Liver (tissue), 9 donors: Measurements from ENCODE around the gene MYBPH. TPM values are rescaled to one million over a fixed set of nuclear protein-coding genes. Genes with fewer than 3 reads are reported as not detected.

Source experiments
- DNase-seq: peaks from one replicate; pipeline ENCODE4 v3.0.0-alpha.2; 2017; ENCODE audit warnings: low spot score
- H3K27ac ChIP-seq, 2 donors: one replicate each; pipeline ENCODE4 v1.7.0; 2013; ENCODE audit warnings: inconsistent platforms in 2 of 2, low read length in 2 of 2, control low read depth in 1 of 2, low read depth in 1 of 2, mild to moderate bottlenecking in 1 of 2
- H3K27me3 ChIP-seq, 4 donors: one replicate each; pipeline versions ENCODE4 v1.6.1 to v1.7.0; 2013; ENCODE audit warnings: low read length in 3 of 4, inconsistent platforms in 1 of 4, mild to moderate bottlenecking in 1 of 4, moderate library complexity in 1 of 4; ENCODE audit not compliant: control insufficient read depth in 4 of 4, insufficient read depth in 4 of 4
- H3K36me3 ChIP-seq, 4 donors: one replicate each; pipeline versions ENCODE4 v1.6.1 to v1.7.0; 2013; ENCODE audit warnings: low read length in 3 of 4, mild to moderate bottlenecking in 3 of 4, low read depth in 1 of 4, moderate library complexity in 1 of 4; ENCODE audit not compliant: control insufficient read depth in 4 of 4, insufficient read depth in 3 of 4
- H3K4me1 ChIP-seq, 4 donors: one replicate each; pipeline versions ENCODE4 v1.6.1 to v1.7.0; 2013; ENCODE audit warnings: low read length in 3 of 4, mild to moderate bottlenecking in 3 of 4, moderate library complexity in 1 of 4; ENCODE audit not compliant: control insufficient read depth in 4 of 4, insufficient read depth in 4 of 4
- H3K4me3 ChIP-seq, 3 donors: one replicate each; pipeline versions ENCODE4 v1.6.1 to v1.7.0; 2013; ENCODE audit warnings: low read length in 3 of 3, control low read depth in 1 of 3, low read depth in 1 of 3, mild to moderate bottlenecking in 1 of 3
- H3K9ac ChIP-seq, 2 donors: one replicate each; pipeline ENCODE4 v1.7.0; 2013; ENCODE audit warnings: low read length in 2 of 2, mild to moderate bottlenecking in 2 of 2, moderate library complexity in 2 of 2, control low read depth in 1 of 2, low read depth in 1 of 2
- H3K9me3 ChIP-seq, 4 donors: one replicate each; pipeline versions ENCODE4 v1.6.1 to v1.7.0; 2013; ENCODE audit warnings: low read length in 3 of 4; ENCODE audit not compliant: control insufficient read depth in 4 of 4
- EGR1 ChIP-seq, 2 donors: IDR thresholded peaks; 2 replicates each; pipeline ENCODE4 v1.6.1; 2016 to 2018; ENCODE audit warnings: antibody characterized with exemption in 2 of 2, low read depth in 2 of 2
- FOXA1 ChIP-seq: IDR thresholded peaks from 2 replicates; pipeline ENCODE4 v1.6.1; 2016; ENCODE audit warnings: antibody characterized with exemption
- FOXA2 ChIP-seq: IDR thresholded peaks from 2 replicates; pipeline ENCODE4 v1.6.1; 2016; ENCODE audit warnings: antibody characterized with exemption
- GABPA ChIP-seq, 2 donors: IDR thresholded peaks in 1 of 2; conservative IDR thresholded peaks in 1 of 2; 2 replicates each; pipeline ENCODE4 v1.6.1; 2016; ENCODE audit warnings: antibody characterized with exemption in 2 of 2, mild to moderate bottlenecking in 1 of 2, moderate library complexity in 1 of 2
- HNF4A ChIP-seq, 2 donors: conservative IDR thresholded peaks; 2 replicates each; pipeline ENCODE4 v1.6.1; 2016; ENCODE audit warnings: antibody characterized with exemption in 2 of 2, mild to moderate bottlenecking in 2 of 2
- HNF4G ChIP-seq: IDR thresholded peaks from 2 replicates; pipeline ENCODE4 v1.6.1; 2016; ENCODE audit warnings: antibody characterized with exemption
- JUND ChIP-seq, 2 donors: IDR thresholded peaks; 2 replicates each; pipeline ENCODE4 v1.6.1; 2016; ENCODE audit warnings: antibody characterized with exemption in 2 of 2
- NR2F2 ChIP-seq: IDR thresholded peaks from 2 replicates; pipeline ENCODE4 v1.6.1; 2016; ENCODE audit warnings: antibody characterized with exemption
- RAD21 ChIP-seq, 2 donors: IDR thresholded peaks; 2 replicates each; pipeline ENCODE4 v1.6.1; 2016; ENCODE audit warnings: antibody characterized with exemption in 2 of 2, mild to moderate bottlenecking in 2 of 2
- RXRA ChIP-seq, 2 donors: IDR thresholded peaks; 2 replicates each; pipeline ENCODE4 v1.6.1; 2017 to 2018; ENCODE audit warnings: antibody characterized with exemption in 2 of 2, mild to moderate bottlenecking in 1 of 2
- SP1 ChIP-seq: IDR thresholded peaks from 2 replicates; pipeline ENCODE4 v1.6.1; 2018; ENCODE audit warnings: antibody characterized with exemption, mild to moderate bottlenecking
- TAF1 ChIP-seq: conservative IDR thresholded peaks from 2 replicates; pipeline ENCODE4 v1.6.1; 2016; ENCODE audit warnings: antibody characterized with exemption, mild to moderate bottlenecking
- YY1 ChIP-seq: IDR thresholded peaks from 2 replicates; pipeline ENCODE4 v1.6.1; 2016; ENCODE audit warnings: antibody characterized with exemption, mild to moderate bottlenecking
- WGBS: extraction: QIAGEN DNeasy Blood & Tissue Kit; methylation state at CpG from one replicate; pipeline ENCODE4 v1.1.7; 2013; 5-methylcytosine and 5-hydroxymethylcytosine counted together
- polyA plus RNA-seq, 2 donors: library from polyadenylated mRNA; stranded (reverse) in 1 of 2; unstranded in 1 of 2; fragments of 200-250 nt in 1 of 2; fragments of >200 nt in 1 of 2; fragmentation: Nextera tagmentation in 1 of 2; extraction: Ambion mirVana in 1 of 2; gene quantifications; one replicate each; pipeline versions ENCODE4 v1.2.1 to v1.2.3, GENCODE V29; 2013 to 2015
- total RNA-seq, 2 donors: library from RNA; depleted of rRNA; stranded (reverse); fragments of >200 nt; gene quantifications; one replicate each; pipeline ENCODE4 v1.2.3, GENCODE V29; 2014
- TF ChIP-seq, protein P1 (sequence below): IDR thresholded peaks from 2 replicates; pipeline ENCODE4 v1.6.1; 2016; ENCODE audit warnings: antibody characterized with exemption
- TF ChIP-seq, protein P2 (sequence below): IDR thresholded peaks from 2 replicates; pipeline ENCODE4 v1.6.1; 2016; ENCODE audit warnings: antibody characterized with exemption
- TF ChIP-seq, protein P3 (sequence below): IDR thresholded peaks from 2 replicates; pipeline ENCODE4 v1.6.1; 2016; ENCODE audit warnings: antibody characterized with exemption, mild to moderate bottlenecking
- TF ChIP-seq, protein P4 (sequence below): fragments of 150-350 bp; IDR thresholded peaks from 2 replicates; pipeline ENCODE4 v1.5.1; 2017; ENCODE audit warnings: improper control_type of control experiment, low read depth, low read length; ENCODE audit not compliant: missing input control
- TF ChIP-seq, protein P5 (sequence below): IDR thresholded peaks from 2 replicates; pipeline ENCODE4 v1.6.1; 2016; ENCODE audit warnings: antibody characterized with exemption
- donor health status: healthy.
- donor health status: healthy.
- donor health status: healthy.
- donor health status: healthy.
- donor health status: healthy.

Gene MYBPH
- total and polyA plus RNA-seq, 4 donors: 0.09 TPM; not detected in 3

DNA sequence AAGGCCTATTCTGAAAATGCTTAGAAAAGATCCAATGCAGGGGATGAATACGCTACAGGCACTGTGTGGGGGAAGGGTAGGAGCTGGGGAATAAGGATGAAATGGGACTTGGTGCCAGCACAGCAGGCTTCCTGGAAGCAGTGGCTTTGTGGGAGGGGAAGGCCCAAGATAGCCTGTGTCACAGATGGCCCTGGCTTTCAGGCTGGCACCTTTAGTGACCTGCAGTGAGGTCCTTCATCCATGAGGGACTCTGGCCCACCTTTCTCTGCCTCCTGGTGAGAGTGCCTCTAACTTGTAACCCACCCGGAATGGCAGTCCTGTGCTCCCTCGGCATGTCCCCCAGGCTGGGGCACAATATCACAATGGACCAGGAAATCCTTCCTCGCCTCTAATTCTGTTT lies 10.0 kb upstream of the MYBPH start:
- WGBS: 94% methylated on average over 4 of the region's 4 CpGs
- H3K4me3 ChIP-seq: no peak overlapping the region
- H3K4me1 ChIP-seq: peaks cover 0 to 8% (median 2%) of the 10 kb centered on the region in 4 donors
- H3K9me3 ChIP-seq: no peaks in the 10 kb centered on the region
- no peaks in the 10 kb centered on the region for H3K36me3 ChIP-seq
- H3K27me3 ChIP-seq: no peaks in the 10 kb centered on the region
- DNase-seq: no peak
- no peak overlapping the region for H3K27ac ChIP-seq
- TF ChIP-seq FOXA1: no peak
- no peak for TF ChIP-seq HNF4A (conservative IDR thresholded peaks at IDR 0.05)
- TF ChIP-seq, protein P1, sequence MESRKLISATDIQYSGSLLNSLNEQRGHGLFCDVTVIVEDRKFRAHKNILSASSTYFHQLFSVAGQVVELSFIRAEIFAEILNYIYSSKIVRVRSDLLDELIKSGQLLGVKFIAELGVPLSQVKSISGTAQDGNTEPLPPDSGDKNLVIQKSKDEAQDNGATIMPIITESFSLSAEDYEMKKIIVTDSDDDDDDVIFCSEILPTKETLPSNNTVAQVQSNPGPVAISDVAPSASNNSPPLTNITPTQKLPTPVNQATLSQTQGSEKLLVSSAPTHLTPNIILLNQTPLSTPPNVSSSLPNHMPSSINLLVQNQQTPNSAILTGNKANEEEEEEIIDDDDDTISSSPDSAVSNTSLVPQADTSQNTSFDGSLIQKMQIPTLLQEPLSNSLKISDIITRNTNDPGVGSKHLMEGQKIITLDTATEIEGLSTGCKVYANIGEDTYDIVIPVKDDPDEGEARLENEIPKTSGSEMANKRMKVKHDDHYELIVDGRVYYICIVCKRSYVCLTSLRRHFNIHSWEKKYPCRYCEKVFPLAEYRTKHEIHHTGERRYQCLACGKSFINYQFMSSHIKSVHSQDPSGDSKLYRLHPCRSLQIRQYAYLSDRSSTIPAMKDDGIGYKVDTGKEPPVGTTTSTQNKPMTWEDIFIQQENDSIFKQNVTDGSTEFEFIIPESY: no peak
- TF ChIP-seq FOXA2: no peak
- no peak for TF ChIP-seq RAD21 (IDR thresholded peaks at IDR 0.05)
- no peak for TF ChIP-seq JUND (IDR thresholded peaks at IDR 0.05)
- TF ChIP-seq GABPA (IDR thresholded peaks at IDR 0.05 in 1 of 2, conservative IDR thresholded peaks at IDR 0.05 in 1 of 2): no peak
- TF ChIP-seq EGR1 (IDR thresholded peaks at IDR 0.05; ENCODE audit: low read depth in 2 of 2): no peak
- TF ChIP-seq HNF4G: no peak
- TF ChIP-seq, protein P2, sequence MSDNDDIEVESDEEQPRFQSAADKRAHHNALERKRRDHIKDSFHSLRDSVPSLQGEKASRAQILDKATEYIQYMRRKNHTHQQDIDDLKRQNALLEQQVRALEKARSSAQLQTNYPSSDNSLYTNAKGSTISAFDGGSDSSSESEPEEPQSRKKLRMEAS: no peak
- TF ChIP-seq, protein P3, sequence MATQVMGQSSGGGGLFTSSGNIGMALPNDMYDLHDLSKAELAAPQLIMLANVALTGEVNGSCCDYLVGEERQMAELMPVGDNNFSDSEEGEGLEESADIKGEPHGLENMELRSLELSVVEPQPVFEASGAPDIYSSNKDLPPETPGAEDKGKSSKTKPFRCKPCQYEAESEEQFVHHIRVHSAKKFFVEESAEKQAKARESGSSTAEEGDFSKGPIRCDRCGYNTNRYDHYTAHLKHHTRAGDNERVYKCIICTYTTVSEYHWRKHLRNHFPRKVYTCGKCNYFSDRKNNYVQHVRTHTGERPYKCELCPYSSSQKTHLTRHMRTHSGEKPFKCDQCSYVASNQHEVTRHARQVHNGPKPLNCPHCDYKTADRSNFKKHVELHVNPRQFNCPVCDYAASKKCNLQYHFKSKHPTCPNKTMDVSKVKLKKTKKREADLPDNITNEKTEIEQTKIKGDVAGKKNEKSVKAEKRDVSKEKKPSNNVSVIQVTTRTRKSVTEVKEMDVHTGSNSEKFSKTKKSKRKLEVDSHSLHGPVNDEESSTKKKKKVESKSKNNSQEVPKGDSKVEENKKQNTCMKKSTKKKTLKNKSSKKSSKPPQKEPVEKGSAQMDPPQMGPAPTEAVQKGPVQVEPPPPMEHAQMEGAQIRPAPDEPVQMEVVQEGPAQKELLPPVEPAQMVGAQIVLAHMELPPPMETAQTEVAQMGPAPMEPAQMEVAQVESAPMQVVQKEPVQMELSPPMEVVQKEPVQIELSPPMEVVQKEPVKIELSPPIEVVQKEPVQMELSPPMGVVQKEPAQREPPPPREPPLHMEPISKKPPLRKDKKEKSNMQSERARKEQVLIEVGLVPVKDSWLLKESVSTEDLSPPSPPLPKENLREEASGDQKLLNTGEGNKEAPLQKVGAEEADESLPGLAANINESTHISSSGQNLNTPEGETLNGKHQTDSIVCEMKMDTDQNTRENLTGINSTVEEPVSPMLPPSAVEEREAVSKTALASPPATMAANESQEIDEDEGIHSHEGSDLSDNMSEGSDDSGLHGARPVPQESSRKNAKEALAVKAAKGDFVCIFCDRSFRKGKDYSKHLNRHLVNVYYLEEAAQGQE: no peak
- TF ChIP-seq TAF1: no peak
- H3K9ac ChIP-seq: no peak overlapping the region

DNA sequence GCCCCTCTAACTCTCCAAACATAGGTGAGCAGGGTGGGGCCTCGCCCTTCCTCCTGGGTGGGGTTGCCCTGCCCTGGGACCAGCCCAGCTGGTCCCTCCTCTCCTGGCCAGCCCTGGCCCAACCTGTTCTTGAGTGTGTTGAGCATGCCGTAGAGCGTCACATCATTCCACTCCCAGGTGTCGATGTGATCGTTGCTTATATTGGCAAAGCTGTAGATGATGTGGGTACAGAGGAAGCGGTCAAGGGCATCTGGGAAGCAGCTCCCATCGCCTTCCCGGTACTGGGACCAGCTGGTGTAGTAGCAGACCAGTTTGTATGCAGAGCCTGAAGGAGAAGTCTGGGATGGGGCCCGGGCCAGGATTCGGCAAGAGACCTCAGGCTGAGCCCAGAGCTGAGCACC lies 9.4 kb upstream of the MYBPH start:
- no peak overlapping the region for H3K9ac ChIP-seq
- no peak overlapping the region for H3K27ac ChIP-seq
- H3K36me3 ChIP-seq: no peaks in the 10 kb centered on the region
- H3K9me3 ChIP-seq: no peaks in the 10 kb centered on the region
- H3K4me1 ChIP-seq: peaks cover 0 to 8% (median 2%) of the 10 kb centered on the region in 4 donors
- TF ChIP-seq, protein P2: no peak
- TF ChIP-seq TAF1 (no peak), JUND (IDR thresholded peaks at IDR 0.05) (no peak), YY1 (no peak), EGR1 (IDR thresholded peaks at IDR 0.05; ENCODE audit: low read depth in 2 of 2) (no peak), RXRA (IDR thresholded peaks at IDR 0.05) (no peak), GABPA (IDR thresholded peaks at IDR 0.05 in 1 of 2, conservative IDR thresholded peaks at IDR 0.05 in 1 of 2) (no peak), FOXA1 (no peak), FOXA2 (no peak), HNF4G (no peak), HNF4A (conservative IDR thresholded peaks at IDR 0.05) (no peak), SP1 (no peak), NR2F2 (no peak), RAD21 (IDR thresholded peaks at IDR 0.05) (no peak)
- TF ChIP-seq, protein P1: no peak
- TF ChIP-seq, protein P4, sequence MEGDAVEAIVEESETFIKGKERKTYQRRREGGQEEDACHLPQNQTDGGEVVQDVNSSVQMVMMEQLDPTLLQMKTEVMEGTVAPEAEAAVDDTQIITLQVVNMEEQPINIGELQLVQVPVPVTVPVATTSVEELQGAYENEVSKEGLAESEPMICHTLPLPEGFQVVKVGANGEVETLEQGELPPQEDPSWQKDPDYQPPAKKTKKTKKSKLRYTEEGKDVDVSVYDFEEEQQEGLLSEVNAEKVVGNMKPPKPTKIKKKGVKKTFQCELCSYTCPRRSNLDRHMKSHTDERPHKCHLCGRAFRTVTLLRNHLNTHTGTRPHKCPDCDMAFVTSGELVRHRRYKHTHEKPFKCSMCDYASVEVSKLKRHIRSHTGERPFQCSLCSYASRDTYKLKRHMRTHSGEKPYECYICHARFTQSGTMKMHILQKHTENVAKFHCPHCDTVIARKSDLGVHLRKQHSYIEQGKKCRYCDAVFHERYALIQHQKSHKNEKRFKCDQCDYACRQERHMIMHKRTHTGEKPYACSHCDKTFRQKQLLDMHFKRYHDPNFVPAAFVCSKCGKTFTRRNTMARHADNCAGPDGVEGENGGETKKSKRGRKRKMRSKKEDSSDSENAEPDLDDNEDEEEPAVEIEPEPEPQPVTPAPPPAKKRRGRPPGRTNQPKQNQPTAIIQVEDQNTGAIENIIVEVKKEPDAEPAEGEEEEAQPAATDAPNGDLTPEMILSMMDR: no peak
- TF ChIP-seq, protein P5, sequence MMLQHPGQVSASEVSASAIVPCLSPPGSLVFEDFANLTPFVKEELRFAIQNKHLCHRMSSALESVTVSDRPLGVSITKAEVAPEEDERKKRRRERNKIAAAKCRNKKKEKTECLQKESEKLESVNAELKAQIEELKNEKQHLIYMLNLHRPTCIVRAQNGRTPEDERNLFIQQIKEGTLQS: no peak
- WGBS: 93% methylated on average over 10 of the region's 10 CpGs
- DNase-seq: no peak
- H3K4me3 ChIP-seq: no peak overlapping the region
- H3K27me3 ChIP-seq: no peaks in the 10 kb centered on the region
